Stimulated activated CD8-positive, alpha-beta memory T cell treated with anti-CD3 and anti-CD28 coated beads, Interleukin-2, amount 100 ng/mL, for 1 hour (primary cell): ENCODE measurements around the gene PAQR4.
A peak's percentile ranks its signal among the peaks of the same experiment; 100 is the strongest.
"Not testable (repeated sequence)": the region's sequence is repeated elsewhere in the genome, so short reads cannot be mapped to it uniquely, and the experiment has no call there.

Experiments
- DNase-seq, 2 donors: peaks; one replicate each; pipeline ENCODE4 v3.0.0-alpha.2; 2020; ENCODE audit warnings: low read depth in 2 of 2

The PAQR4 gene

GRCh38 chr16:2968738-2969544 is at the start of gene PAQR4:
Gene PAQR4 (plus strand): TSS chr16:2969348. CDS start chr16:2969675, 327 bp downstream.
- peak; percentile 43 to 53 for DNase-seq

- peak; percentile 27 for DNase-seq
These were observed 49.5 kb upstream of the PAQR4 start for GRCh38 chr16:2919511-2920255.

- DNase-seq = no peak
These were observed 45.7 kb upstream of the PAQR4 start for GRCh38 chr16:2923481-2923880.

- DNase-seq = no peak
These were observed 44.0 kb upstream of the PAQR4 start for GRCh38 chr16:2924901-2925755.

GRCh38 chr16:2925951-2926649 is 43.0 kb upstream of the PAQR4 start:
- no peak for DNase-seq

- no peak for DNase-seq
These were observed 42.5 kb upstream of the PAQR4 start for GRCh38 chr16:2926650-2926999.

GRCh38 chr16:2927010-2927646 is 42.0 kb upstream of the PAQR4 start:
- peak; percentile 71 to 73 for DNase-seq

GRCh38 chr16:2928151-2928550 is 41.0 kb upstream of the PAQR4 start:
- DNase-seq = not testable (repeated sequence)

GRCh38 chr16:2928796-2929195 is 40.4 kb upstream of the PAQR4 start:
- DNase-seq = no peak

GRCh38 chr16:2929693-2930092 is 39.5 kb upstream of the PAQR4 start:
- no peak for DNase-seq

- no peak for DNase-seq
These were observed 38.9 kb upstream of the PAQR4 start for GRCh38 chr16:2930236-2930635.

- not testable (repeated sequence) for DNase-seq
These were observed 37.8 kb upstream of the PAQR4 start for GRCh38 chr16:2931231-2931914.

GRCh38 chr16:2933136-2933535 is 36.0 kb upstream of the PAQR4 start:
- no peak for DNase-seq

- no peak for DNase-seq
These were observed 35.4 kb upstream of the PAQR4 start for GRCh38 chr16:2933701-2934100.

- no peak for DNase-seq
These were observed 34.7 kb upstream of the PAQR4 start for GRCh38 chr16:2934450-2934849.

GRCh38 chr16:2936436-2937011 is 32.6 kb upstream of the PAQR4 start:
- DNase-seq = no peak

GRCh38 chr16:2937170-2937569 is 32.0 kb upstream of the PAQR4 start:
- no peak for DNase-seq

GRCh38 chr16:2938206-2938605 is 30.9 kb upstream of the PAQR4 start:
- DNase-seq = no peak

GRCh38 chr16:2939968-2940367 is 29.2 kb upstream of the PAQR4 start:
- DNase-seq = no peak

- no peak for DNase-seq
These were observed 27.1 kb upstream of the PAQR4 start for GRCh38 chr16:2942045-2942444.
